IPS-18a (cell line): ENCODE measurements around the gene SPACA5.
"Not testable (repeated sequence)": the region's sequence is repeated elsewhere in the genome, so short reads cannot be mapped to it uniquely, and the experiment has no call there.

Experiments
- H3K27ac ChIP-seq: one replicate; pipeline ENCODE4 v1.5.1; 2013; ENCODE audit warnings: low read length
- H3K27me3 ChIP-seq: one replicate; pipeline ENCODE4 v1.6.1; 2013; ENCODE audit warnings: mild to moderate bottlenecking, low read length; ENCODE audit not compliant: control insufficient read depth, insufficient read depth
- H3K36me3 ChIP-seq: one replicate; pipeline ENCODE4 v1.6.1; 2013; ENCODE audit warnings: low read depth, low read length; ENCODE audit not compliant: control insufficient read depth
- H3K4me1 ChIP-seq: one replicate; pipeline ENCODE4 v1.6.1; 2013; ENCODE audit warnings: low read depth, low read length; ENCODE audit not compliant: control insufficient read depth
- H3K4me3 ChIP-seq: one replicate; pipeline ENCODE4 v1.5.1; 2013; ENCODE audit warnings: low read length
- H3K9ac ChIP-seq: one replicate; pipeline ENCODE4 v1.6.1; 2013; ENCODE audit warnings: mild to moderate bottlenecking, low read length, moderate library complexity
- H3K9me3 ChIP-seq: one replicate; pipeline ENCODE4 v1.6.1; 2013; ENCODE audit warnings: low read depth, low read length; ENCODE audit not compliant: control insufficient read depth

The SPACA5 gene

DNA sequence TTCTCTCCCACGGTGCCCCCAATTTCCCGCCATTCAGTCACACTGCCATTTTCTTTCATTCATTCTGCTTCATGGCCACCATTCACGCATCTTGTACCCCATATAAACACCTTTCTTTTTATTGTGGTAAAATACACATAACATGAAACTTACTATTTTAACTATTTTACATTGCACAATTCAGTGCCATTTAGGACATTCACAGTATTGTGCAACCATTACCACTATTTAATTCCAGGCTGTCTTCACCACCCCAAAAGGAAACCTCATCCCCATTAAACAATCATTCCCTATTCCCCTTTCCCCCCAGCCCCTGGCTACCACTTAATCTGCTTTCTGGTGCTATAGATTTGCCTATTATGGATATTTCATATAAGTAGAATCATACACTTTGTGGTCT is 15.9 kb downstream of the SPACA5 start:
- no peaks in the 10 kb centered on the region for H3K27me3 ChIP-seq

DNA sequence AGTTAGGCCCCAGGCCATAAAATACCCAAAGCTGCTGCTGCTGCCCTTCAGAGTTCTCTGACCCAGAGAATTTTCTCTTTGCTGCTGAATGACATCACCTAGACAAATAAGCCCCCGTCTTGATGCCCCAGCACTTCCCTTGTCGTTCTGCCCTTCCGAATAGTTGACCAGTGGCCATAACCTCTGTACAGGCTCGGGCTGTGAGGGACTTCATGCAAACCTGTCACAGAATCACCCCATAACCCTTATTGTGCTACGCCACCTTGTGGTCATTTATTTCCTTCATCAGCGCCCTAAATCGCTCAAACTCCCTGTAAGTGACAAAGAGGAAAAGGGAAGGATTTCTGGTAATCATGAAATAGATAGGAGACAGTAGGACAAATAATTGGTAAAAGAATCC is 18.8 kb downstream of the SPACA5 start:
- no peak overlapping the region for H3K9ac ChIP-seq
- H3K27me3 ChIP-seq, result no peaks in the 10 kb centered on the region
- no peaks in the 10 kb centered on the region for H3K4me1 ChIP-seq
- H3K36me3 ChIP-seq, result no peaks in the 10 kb centered on the region
- no peak overlapping the region for H3K4me3 ChIP-seq
- H3K9me3 ChIP-seq, result peaks cover 7% of the 10 kb centered on the region
- H3K27ac ChIP-seq, result no peak overlapping the region

More for the DNA sequence above, 15.9 kb downstream of the SPACA5 start:
- Histone ChIP-seq H3K9ac (no peak overlapping the region), H3K4me1 (no peaks in the 10 kb centered on the region), H3K36me3 (no peaks in the 10 kb centered on the region), H3K9me3 (peaks cover 7% of the 10 kb centered on the region), H3K27ac (no peak overlapping the region), H3K4me3 (no peak overlapping the region)

DNA sequence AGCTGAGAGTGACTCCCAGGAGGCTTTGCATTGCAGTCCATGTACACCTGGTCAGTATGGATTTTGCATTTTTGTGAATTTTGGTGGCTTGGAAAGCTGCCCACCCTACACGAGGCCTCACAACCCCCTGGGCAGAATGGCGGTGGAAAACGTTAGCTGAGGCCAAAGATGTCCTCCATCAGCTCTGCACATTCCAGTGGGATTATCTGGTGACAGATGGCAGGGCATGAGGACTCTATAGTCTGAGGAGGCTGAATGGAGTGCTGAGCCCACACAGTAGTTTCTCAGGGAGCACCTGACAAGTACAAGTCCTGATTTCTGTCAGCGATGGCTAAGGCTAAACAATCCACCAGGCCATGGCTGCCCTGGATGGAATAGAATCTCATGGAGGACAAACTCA is 20.8 kb downstream of the SPACA5 start:
- not testable (repeated sequence) for H3K27ac ChIP-seq, H3K9ac ChIP-seq, H3K36me3 ChIP-seq, H3K9me3 ChIP-seq, H3K4me1 ChIP-seq, H3K4me3 ChIP-seq, H3K27me3 ChIP-seq

DNA sequence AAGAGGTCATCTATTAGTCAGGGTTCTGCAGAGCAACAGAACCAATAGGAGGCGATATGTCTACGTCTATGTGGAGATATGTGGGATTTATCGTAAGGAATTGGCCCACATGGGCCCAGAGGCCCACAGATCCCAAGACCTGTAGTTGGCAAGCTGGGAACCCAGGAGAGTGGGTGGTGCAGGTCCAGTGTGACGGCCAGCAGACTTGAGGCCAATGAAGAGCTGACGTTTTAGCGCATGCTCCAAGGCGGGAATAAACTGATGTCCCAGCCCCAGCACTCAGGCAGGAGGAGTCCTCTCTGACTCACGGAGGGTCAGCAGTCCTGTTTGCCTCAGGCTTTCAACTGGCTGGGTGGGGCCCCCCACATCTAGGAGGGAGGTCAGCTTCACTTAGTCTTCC is 21.3 kb downstream of the SPACA5 start:
- Histone ChIP-seq H3K4me1 (no peaks in the 10 kb centered on the region), H3K4me3 (no peak overlapping the region), H3K27me3 (no peaks in the 10 kb centered on the region), H3K9ac (no peak overlapping the region), H3K27ac (no peak overlapping the region), H3K36me3 (no peaks in the 10 kb centered on the region), H3K9me3 (peaks cover 2% of the 10 kb centered on the region)

DNA sequence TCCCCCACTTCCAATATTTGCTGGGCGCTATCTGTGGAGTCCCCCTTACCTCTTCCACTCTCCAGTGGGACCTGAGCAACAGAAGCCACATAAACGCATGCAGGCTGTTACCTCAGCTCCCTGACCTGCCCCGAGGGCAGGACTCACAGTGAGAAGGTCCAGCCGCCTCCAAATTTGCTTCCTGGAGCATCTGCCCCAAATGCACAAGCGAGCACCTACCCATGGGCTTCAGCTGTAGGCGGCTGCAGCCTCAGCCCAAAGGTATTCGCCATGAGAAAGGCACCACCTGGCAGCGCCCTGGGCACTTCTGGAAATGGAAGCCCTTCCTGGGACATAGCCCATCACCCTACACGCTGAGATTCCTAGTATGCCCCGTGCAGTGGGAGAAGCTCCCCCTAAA is 23.4 kb downstream of the SPACA5 start:
- H3K27me3 ChIP-seq, result no peaks in the 10 kb centered on the region
- no peak overlapping the region for H3K27ac ChIP-seq
- H3K4me1 ChIP-seq, result no peaks in the 10 kb centered on the region
- no peak overlapping the region for H3K4me3 ChIP-seq
- H3K36me3 ChIP-seq, result no peaks in the 10 kb centered on the region
- peaks cover 5% of the 10 kb centered on the region for H3K9me3 ChIP-seq
- no peak overlapping the region for H3K9ac ChIP-seq

DNA sequence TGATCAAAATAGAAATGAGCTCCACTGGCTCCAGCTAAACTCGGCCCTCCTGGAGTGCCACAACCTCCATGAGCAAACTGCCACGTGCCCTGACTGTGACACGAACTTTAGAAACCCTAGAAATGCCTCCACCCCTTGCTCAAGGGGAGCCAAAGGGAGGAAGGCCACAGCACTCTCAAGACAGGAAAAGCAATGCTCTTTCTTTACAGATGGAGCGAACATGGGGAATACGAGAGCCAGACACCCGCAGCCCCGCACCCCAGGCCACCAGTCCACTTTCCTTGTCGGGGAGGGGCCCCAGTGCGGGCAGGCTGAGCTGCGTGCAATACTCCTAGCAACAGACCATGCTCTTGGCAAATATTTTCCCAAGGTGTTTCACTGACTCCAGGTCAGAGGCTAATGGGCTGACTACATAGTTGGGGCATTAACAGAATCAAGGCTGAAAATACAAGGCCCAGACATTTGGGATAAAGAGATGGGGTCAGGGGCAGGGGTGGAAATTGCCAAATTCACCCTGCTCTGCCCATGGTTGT is 23.9 kb downstream of the SPACA5 start:
- not testable (repeated sequence) for H3K4me1 ChIP-seq, H3K9me3 ChIP-seq, H3K27me3 ChIP-seq, H3K4me3 ChIP-seq, H3K36me3 ChIP-seq, H3K9ac ChIP-seq, H3K27ac ChIP-seq

DNA sequence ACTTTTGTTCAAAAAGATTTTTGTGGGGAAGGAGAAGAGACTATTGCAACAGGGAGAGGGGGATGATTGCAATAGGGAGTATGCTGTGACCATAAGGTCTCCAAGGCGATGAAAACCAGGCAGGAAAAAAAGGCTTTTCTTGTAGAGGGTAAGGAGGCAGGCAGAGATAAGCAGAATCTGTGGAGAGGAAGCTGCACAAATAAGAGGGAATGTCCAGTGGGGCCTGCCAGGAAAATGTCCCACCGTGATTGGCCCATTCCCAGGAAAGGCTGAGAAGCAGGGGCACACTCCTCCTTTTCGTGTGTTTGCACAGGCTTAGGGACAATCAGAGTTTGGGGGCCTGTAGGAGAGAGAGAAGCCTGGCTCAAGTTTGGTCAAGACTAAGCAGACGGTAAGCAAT is 29.1 kb downstream of the SPACA5 start:
- no peak overlapping the region for H3K4me3 ChIP-seq
- no peak overlapping the region for H3K9ac ChIP-seq
- peaks cover 5% of the 10 kb centered on the region for H3K9me3 ChIP-seq
- H3K4me1 ChIP-seq, result no peaks in the 10 kb centered on the region
- no peak overlapping the region for H3K27ac ChIP-seq
- H3K36me3 ChIP-seq, result no peaks in the 10 kb centered on the region
- no peaks in the 10 kb centered on the region for H3K27me3 ChIP-seq

DNA sequence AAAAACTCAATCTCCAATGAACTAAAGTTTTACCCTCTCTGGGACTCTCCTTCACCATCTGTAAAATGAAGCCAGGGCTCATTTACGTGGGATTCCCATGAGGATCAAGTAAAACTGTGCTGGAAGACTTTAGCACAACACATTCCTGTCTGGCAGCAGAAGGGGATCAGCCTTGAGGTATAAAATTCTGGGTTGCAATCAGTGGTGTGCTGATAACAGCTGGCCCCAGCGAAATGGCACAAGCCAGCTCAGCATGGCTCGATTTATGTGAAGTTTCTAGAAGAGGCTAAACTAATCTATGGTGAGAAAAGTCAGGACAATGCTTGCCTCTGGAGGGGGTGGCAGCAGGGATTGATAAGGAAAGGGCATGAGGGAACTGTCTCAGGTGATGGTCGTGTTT is 36.3 kb downstream of the SPACA5 start:
- no peaks in the 10 kb centered on the region for H3K36me3 ChIP-seq
- peaks cover 6% of the 10 kb centered on the region for H3K9me3 ChIP-seq
- H3K4me3 ChIP-seq, result no peak overlapping the region
- no peak overlapping the region for H3K27ac ChIP-seq
- H3K4me1 ChIP-seq, result no peaks in the 10 kb centered on the region
- H3K27me3 ChIP-seq, result no peaks in the 10 kb centered on the region
- H3K9ac ChIP-seq, result no peak overlapping the region

DNA sequence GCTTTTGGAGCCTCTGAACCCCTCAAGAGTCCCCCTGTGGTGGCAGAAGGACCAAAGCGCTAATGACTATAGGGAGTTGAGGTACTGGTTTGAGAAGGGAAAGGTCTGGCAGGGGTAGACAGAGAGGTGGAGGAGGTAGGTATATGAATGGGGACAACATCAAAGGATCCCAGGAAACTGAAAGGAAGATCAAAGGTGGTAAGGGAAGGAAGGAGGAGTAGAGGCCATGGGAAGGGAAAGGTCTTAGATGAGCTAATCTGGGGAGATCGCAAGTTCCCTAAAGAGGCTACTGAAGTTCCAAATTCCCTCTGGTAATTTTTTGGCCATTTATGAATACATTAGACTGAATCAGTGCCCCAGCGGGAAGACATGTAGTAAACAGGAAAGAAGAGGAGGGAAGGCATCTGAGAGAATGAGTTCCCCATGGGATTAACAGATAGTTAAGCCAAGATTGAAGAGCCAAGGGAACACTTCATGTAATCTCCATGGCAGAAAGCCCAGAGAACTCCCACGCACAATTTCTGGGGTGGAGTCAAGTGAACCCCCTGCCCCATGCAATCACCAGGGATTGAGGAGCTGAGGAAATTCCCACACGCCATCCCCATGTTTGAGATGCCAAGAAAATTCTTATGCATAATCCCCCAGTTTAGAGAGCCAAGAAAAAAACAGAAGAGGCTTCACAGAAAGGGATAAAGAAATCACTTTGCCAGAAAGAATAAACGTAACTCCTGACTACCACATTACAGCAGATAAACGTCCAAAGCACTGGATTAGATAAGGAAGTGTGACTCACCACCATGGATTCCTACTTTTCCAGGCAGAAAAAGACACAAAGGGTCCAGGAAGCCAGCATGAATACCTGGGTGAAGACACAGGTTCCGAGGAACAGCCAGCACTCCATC is 38.9 kb downstream of the SPACA5 start:
- Histone ChIP-seq H3K36me3 (no peaks in the 10 kb centered on the region), H3K4me3 (no peak overlapping the region), H3K4me1 (no peaks in the 10 kb centered on the region), H3K9ac (no peak overlapping the region), H3K27me3 (no peaks in the 10 kb centered on the region), H3K9me3 (peaks cover 6% of the 10 kb centered on the region), H3K27ac (no peak overlapping the region)

DNA sequence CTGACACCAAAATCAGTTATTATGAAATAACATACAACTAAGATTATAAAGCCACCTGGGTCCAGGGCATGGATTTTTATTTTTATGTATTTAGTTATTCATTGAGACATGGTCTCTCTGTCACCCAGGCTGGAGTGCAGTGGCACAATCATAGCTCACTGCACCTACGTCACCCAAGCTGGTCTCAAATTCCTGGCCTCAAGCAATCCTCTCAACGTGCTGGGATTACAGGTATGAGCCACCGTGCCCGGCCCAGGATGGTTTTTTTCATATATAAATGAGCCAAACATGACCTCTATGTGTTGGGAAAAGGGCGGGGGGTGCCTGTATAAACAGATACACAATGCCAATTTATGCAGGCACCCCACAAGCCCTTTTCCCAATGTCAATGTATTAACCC is 40.1 kb downstream of the SPACA5 start:
- Histone ChIP-seq H3K27me3 (no peaks in the 10 kb centered on the region), H3K9me3 (peaks cover 6% of the 10 kb centered on the region), H3K4me1 (no peaks in the 10 kb centered on the region), H3K9ac (no peak overlapping the region), H3K27ac (no peak overlapping the region), H3K36me3 (no peaks in the 10 kb centered on the region), H3K4me3 (no peak overlapping the region)

DNA sequence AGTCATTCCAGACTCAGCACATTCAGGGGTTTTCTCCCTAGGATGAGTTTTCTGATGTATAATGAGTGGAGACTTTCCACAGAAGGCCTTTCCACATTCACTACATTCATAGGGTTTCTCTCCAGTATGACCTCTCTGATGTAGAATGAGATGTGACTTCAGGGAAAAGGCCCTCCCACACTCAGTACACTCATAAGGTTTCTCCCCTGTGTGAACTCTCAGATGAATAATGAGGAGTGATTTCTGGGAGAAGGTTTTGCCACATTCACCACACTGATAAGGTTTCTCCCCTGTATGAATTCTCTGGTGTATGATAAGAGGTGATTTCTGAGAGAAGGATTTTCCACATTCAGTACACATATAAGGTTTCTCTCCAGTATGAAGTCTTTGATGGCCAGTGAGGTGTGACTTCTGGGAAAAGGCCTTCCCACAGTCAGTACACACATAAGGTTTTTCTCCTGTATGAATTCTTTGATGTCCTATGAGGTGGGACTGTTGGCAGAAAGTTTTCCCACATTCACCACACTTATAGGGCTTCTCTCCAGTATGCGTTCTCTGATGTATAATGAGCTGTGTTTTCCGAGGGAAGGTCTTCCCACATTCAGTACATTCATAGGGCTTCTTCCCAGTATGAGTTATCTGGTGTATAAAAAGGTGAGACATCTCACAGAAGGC is 52.0 kb downstream of the SPACA5 start:
- Histone ChIP-seq H3K27me3 (no peaks in the 10 kb centered on the region), H3K9me3 (peaks cover 28% of the 10 kb centered on the region), H3K4me1 (no peaks in the 10 kb centered on the region), H3K9ac (no peak overlapping the region), H3K27ac (no peak overlapping the region), H3K36me3 (no peaks in the 10 kb centered on the region), H3K4me3 (no peak overlapping the region)

DNA sequence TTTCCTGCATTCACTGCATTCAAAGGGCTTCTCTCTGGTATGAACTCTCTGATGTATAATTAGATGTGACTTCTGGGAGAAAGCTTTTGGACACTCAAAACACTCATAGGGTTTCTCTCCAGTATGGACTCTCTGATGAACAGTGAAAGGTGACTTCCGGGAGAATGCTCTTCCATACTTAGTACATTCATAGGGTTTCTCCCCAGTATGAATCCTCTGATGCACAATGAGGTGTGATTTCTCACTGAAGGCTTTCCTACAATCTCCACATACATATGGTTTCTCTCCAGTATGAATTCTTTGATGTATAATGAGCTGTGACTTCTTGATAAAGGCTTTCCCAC is 52.5 kb downstream of the SPACA5 start:
- Histone ChIP-seq H3K9ac (no peak overlapping the region), H3K27ac (no peak overlapping the region), H3K36me3 (no peaks in the 10 kb centered on the region), H3K9me3 (peaks cover 29% of the 10 kb centered on the region), H3K4me1 (no peaks in the 10 kb centered on the region), H3K27me3 (no peaks in the 10 kb centered on the region), H3K4me3 (no peak overlapping the region)
